Right lobe of liver (tissue), 4 donors: ENCODE data around the gene ZBTB3.

Experiments used
- CTCF ChIP-seq, 4 donors: fragments of 200-600 bp in 3 of 4; fragments of 450-650 bp in 1 of 4; IDR thresholded peaks; one replicate each; pipeline versions ENCODE4 v1.5.1 to v1.8.0; 2016 to 2022; ENCODE audit warnings: antibody characterized with exemption in 4 of 4, mild to moderate bottlenecking in 2 of 4
- POLR2A ChIP-seq: fragments of 450-650 bp; IDR thresholded peaks from one replicate; pipeline ENCODE4 v1.6.1; 2017; ENCODE audit warnings: antibody characterized with exemption, mild to moderate bottlenecking
- donor health status: DM: no; HTN: no; CAD: no.
- donor health status: DM: no; HTN: no; CAD: no.
- donor health status: DM: no; HTN: yes; CAD: no.

- no peak for TF ChIP-seq CTCF (IDR thresholded peaks at IDR 0.05)
- no peak for TF ChIP-seq POLR2A
Measured at GRCh38 chr11:62757846-62758788, 4.2 kb upstream of the ZBTB3 start.
